ENCODE results near the gene ACOT13.
"Not testable (repeated sequence)": the region's sequence is repeated elsewhere in the genome, so short reads cannot be mapped to it uniquely, and the experiment has no call there.

The ACOT13 gene

DNA sequence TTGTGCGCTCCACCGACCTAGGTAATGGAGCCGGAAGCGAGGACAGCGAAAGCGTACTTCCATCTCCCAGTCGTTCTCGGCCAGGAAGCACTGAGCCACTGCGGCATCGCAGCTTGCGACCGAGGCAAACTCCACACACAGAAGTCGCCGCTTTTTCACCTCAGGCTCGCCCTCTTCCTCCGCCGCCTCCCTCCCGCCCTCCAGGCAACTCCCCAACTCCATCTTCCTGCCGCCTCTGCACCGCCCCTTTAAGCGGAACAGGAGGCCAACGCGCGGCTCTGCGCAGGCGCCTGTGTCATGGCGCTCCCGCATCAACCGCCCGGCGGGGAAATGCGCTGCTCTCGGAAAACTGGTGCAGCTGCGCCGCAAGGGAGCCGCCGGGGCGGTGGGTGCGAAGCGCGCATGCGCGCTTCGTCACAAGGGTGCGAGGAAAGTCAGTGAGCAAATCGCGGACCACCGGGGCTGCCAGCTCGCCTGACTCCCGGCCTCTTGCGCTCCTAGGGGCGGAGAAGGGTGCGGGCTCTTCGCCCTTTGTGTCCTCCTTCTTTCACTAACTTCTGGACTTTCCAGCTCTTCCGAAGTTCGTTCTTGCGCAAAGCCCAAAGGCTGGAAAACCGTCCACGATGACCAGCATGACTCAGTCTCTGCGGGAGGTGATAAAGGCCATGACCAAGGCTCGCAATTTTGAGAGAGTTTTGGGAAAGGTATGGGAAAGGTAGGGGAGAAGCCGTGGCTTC is at the start of gene ACOT13, which contains the start of gene TDP2:
Gene ACOT13, plus strand, starts transcription at position 437 of the 737 bp plus-strand sequence. Its CDS starts 187 bp downstream, at position 624.
Gene TDP2, minus strand, starts transcription at position 259 of the 737 bp plus-strand sequence. Its CDS starts 37 bp downstream, at position 222.
- peak; percentile 88 for DNase-seq (ENCODE audit: low read depth)

DNA sequence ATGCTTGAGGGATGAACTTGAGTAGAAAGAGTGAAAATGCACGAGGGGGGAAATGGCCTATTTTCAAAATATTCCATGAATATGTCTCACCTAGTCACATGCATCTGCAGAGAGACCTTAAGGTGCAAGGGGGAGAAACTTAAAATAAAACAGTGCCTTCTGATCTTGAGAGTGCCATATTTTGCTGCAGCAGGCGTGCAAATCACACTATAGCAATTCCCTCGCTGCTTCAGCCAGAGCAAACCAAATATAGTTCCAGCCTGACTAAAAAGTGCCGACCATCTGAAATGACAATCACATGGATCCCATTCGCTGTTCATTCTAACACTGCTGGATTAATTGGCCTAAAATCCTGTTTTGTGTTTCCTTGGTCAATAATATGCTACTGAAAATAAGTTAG is 47.2 kb upstream of the ACOT13 start:
- no peak for DNase-seq (ENCODE audit: low read depth)

DNA sequence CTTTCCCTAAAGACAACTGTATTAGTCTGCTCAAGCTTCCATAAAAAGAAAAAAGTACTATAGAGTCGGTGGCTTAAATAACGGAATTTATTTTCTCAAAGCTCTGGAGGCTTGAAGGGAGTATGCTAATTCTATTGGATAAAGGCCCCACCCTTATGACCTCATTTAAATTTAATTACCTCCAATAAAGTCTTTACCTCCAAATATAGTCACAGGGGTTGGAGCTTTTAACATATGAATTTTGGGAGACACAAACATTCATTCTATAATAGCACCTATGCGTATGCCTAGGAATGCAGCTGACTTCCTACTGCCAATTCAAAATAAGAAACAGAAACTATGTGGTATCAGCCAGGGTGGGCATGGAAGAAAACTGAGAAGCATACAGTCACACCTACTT is 46.2 kb upstream of the ACOT13 start:
- no peak for DNase-seq (ENCODE audit: low read depth)

DNA sequence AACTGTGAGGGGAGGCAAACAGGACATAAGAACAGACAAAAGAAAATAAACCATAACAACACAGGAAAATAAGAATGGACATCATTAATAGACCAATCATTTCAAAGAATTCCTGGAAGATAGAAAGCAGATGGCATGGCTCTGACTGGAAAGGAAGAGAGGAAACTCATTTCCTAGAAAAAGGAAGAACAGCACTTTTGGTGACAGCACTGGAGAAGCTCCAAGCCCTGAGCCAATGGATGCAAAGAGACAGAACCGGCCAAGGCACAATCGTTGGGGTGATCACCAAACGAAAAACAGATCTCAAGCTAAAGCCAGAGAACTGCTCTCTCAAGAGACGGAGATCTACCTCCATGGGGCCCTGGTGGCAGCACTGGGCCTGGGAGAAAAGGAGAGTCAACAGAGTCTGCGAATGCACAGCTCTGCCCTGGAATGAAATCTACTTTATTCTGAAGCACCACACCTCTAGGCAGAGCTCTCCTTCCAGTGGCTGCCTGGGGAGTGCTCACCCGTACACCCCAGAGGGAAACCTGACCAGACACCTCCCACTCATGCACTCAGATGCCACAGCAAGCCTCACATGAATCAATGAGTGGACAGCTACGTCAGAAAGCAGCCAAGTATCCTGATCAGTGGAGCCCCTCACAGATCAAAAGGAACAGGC is 45.1 kb upstream of the ACOT13 start:
- no peak for DNase-seq (ENCODE audit: low read depth)

DNA sequence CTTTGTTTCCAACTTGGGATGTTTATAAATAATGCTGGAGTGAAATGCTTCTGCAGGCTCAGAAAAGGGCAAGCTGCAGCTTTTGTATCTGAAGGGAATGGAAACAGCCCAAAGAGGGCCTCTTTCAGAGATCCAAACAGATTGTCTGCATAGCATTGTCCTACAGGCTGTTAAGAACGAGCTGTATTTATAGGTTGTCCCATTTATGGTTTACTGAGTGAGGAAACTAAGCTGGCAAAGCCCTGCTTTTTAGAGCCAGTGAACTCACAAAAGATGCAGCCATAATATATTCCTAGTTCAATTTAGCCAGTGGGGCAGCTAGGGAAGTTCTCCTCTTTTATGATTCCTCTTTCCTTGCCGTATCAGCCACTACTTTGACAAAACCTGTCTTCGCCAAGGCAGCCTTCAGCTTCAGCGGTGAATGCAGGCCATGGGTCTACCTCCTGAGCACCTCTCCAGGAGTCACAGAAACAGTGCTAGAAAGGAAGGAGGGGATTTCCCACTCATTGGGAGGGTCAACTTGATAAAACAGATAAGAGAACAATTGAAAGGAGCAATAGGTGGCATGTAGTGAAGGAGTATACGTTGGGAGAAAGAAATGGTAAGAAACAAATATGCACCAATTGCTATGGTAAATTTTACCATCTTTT is 35.9 kb upstream of the ACOT13 start:
- no peak for DNase-seq (ENCODE audit: low read depth)

DNA sequence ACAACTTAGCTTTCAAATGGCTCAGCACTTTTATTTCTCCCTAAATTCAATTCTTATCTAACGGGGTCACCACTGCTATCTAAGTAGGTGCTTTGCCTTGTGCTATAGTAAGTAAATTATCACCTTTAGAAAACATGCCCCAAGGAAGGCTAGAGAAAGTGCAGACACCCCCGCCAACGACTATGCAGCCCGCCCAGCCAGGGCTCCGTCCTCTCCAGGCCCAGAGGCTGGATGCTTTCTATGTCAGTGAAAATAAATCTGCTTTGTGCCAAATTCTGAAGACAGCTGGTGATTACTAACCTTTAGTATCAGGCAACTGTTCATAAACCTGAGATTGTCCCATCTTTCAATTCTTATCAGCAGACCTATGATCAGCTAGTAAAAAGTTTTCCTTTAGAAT is 35.2 kb upstream of the ACOT13 start:
- DNase-seq (ENCODE audit: low read depth) = no peak

DNA sequence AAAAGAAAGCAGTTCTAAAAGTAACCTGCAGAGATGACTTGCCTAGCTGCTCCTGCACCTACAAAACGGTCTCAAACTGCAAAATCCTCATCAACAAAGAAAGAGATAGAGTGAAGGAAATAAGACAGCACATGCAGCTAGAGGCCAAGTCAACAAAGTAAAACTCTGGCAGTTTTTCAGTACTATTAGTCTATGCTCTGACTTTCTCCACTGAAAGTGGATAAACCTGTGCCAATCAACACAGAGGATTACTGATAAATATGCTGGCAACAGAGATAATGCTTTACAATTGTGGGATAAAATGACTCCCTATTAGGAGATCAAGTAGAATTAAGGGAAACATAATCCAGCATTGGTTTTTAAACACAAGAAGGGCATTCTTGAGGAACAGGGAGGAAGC is 34.3 kb upstream of the ACOT13 start:
- DNase-seq (ENCODE audit: low read depth) = no peak

DNA sequence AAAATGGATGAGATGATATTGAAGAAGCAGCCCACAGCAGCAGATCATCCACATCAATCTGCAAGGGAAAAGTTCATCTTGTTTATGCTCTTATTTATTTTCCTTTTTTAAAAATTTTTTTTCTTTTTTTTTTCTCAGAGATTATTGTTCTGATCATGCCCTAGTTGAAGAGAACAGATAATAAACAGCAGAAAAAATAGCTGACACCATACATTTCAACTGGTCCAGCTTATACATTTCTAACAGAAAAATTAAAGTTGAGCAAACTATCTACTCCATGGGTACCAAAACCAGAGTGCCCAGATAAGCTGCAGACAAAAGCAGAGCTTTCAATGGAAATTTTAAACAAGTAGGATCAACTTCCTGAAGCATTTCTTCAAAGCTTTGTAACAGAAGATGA is 30.2 kb upstream of the ACOT13 start:
- DNase-seq (ENCODE audit: low read depth) = no peak

DNA sequence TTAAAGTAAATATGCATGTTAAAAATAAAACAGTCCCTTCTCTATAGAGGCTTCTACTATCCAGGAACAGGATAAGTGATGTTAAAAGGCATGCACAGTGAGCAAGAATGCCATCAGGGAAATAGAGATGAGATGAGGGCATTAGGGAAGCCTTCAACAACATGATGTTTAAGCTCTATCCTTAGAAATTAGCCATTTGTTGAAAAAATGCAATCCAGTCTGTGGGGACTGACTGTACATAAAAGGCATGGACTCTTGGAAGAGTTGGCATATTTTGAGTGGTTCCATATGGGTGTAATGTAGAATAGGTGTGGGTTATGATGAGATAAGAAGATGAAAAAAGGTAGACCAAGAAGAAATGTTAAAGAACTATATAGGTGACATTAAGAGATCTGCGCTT is 26.7 kb upstream of the ACOT13 start:
- DNase-seq (ENCODE audit: low read depth) = no peak

DNA sequence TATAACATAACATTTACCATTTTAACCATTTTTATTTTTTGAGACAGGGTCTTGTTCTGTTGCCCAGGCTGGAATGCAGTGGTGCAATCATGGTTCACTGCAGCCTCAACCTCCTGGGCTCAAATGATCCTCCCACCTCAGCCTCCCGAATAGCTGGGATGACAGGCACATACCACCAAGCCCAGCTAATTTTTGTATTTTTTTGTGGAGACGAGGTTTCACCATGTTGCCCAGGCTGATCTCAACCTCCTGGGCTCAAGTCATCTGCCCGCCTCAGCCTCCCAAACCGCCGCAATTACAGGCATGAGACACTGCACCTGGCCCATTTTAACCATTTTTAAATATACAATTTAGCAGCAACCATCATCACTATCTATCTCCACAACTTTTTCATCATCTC is 26.2 kb upstream of the ACOT13 start:
- DNase-seq (ENCODE audit: low read depth) = not testable (repeated sequence)

DNA sequence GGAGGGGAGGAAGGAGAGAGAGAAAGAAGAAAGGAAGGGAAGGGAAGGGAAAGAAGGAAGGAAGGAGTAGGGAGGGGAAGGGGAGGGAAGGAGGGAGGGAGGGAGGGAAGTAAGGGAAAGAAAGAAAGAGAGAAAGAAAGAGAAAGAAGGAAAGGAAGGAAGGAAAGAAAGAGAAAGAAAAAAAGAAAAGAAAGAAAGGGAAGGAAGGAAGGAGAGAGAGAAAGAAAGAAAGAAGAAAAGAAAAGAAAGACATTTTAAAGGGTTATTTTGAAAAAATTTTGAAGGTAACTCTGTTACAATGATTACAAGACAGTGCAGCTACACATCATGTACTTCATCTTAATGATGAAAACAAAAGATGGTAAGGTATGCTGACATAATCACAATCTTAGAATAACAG is 24.8 kb upstream of the ACOT13 start:
- DNase-seq (ENCODE audit: low read depth) = no peak

DNA sequence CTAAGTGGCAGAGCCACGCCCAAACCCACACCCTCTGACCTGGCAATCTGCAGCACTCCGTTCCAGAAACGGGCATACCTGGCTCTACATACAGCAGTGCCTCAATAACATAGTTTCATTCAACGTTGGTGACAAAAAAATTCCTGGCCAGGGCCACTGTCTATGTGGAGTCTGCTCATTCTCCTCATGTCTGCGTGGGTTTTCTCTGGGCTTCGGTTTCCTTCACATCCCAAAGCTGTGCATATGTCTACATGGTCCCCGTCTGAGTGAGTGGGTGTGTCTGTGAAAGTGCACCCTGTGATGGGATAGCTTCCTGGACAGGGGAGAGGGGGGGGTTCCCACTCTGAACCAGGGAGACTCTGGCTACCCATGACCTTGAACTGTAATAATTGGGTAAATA is 23.0 kb upstream of the ACOT13 start:
- DNase-seq (ENCODE audit: low read depth) = no peak

DNA sequence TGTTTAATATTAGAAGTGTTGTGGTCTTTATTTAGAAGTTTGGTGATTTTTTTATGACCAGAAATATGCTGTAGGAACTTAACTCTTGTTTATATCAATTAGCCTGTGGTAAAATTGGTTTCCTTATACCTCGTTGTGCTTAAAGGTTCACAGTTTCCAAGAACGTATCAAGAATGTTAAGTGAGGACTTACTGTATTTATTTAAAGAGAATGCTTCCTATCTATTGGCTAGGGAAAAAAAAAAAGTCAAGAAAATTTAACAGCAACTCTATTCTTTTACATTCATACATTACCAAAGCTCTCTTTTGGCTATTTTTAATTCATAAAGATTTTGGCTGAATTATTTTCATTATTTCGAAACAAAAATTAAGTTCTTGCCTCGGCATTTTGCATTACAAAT is 22.5 kb upstream of the ACOT13 start:
- DNase-seq (ENCODE audit: low read depth) = no peak

DNA sequence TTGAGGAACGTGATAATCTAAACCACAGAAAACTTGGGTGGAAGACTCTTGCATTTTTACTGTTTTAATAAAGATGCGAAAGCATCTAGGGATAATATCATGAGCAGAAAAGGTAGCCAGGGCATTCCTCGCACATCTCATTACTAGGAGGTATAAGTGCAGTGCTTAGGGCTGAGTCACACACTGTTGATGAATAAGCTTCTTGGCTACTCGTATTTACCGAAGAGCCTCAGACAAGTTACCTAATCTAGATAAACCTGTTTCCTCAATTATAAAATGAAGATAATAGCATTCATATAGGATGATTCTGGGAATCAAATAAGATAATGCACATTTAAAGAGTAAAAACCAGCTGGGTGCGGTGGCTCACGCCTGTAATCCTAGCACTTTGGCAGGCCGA is 20.1 kb upstream of the ACOT13 start:
- no peak for DNase-seq (ENCODE audit: low read depth)

DNA sequence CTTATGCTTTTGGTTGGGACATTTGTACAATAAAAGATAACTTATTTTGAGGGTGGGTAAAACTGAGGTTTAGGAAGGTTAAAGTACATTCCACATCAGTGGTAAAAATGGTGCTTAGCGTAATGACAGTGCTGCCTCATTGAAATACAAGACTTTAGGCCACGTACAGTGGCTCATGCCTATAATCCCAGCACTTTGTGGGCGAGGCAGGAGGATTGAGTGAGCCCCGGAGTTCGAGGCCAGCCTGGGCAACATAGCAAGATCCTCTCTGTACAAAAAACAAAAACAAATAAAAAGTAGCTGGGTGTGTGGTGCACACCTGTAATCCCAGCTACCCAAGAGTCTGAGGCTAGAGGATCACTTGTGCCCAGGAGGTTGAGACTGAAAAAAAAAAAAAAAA is 18.6 kb upstream of the ACOT13 start:
- no peak for DNase-seq (ENCODE audit: low read depth)

DNA sequence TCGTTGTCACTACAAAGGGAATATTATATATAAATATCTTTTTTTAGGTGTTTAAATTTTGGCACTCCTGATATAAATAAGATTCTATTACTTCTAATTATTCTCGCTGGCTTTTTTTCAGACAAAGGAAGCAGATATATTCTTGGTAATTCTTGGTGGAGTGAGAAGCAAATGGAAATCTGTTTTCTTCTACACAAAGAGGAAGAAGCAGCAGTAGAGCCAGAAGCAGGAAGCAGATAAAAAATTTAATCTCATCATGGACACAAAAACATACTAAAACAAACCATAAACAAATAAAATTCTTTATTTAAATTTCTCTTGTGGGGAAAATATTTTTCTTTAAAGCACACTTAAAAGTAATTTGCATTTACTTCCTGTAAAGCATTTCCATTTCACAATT is 17.2 kb upstream of the ACOT13 start:
- no peak for DNase-seq (ENCODE audit: low read depth)

DNA sequence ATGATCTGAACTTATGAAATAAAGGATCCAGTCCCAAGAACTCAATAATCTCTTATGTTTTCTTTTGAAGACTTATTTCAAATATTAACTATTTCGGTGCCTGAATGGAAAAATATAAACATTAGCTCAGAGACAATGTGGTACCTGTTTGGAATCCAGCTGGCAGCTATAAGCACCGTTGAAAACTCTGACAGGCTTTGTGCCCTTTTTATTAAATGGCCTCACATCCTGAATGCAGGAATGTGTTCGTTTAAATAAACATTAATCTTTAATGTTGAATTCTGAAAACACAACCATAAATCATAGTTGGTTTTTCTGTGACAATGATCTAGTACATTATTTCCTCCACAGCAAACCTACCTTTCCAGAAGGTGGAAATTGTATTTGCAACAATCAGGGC is 16.5 kb upstream of the ACOT13 start:
- DNase-seq (ENCODE audit: low read depth) = no peak

DNA sequence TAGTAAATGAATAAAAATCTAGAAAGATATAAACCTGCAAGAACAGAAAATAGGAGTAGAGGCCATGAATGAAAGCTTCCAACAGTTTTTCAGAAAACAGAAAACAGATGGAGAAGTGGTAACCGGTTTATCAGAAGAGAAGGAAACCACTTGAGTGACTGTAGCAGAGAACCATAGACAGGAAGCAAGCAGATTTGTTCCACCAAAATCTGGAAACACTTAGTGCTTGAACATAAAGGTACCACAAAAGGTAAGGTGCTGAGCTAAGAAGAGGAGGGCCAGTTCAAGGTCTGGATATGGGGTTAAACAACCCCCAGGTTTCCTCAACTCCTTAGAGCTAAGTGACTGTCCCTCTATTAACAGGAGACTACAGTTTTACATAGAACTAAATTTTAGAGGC is 11.7 kb upstream of the ACOT13 start:
- DNase-seq (ENCODE audit: low read depth) = no peak

DNA sequence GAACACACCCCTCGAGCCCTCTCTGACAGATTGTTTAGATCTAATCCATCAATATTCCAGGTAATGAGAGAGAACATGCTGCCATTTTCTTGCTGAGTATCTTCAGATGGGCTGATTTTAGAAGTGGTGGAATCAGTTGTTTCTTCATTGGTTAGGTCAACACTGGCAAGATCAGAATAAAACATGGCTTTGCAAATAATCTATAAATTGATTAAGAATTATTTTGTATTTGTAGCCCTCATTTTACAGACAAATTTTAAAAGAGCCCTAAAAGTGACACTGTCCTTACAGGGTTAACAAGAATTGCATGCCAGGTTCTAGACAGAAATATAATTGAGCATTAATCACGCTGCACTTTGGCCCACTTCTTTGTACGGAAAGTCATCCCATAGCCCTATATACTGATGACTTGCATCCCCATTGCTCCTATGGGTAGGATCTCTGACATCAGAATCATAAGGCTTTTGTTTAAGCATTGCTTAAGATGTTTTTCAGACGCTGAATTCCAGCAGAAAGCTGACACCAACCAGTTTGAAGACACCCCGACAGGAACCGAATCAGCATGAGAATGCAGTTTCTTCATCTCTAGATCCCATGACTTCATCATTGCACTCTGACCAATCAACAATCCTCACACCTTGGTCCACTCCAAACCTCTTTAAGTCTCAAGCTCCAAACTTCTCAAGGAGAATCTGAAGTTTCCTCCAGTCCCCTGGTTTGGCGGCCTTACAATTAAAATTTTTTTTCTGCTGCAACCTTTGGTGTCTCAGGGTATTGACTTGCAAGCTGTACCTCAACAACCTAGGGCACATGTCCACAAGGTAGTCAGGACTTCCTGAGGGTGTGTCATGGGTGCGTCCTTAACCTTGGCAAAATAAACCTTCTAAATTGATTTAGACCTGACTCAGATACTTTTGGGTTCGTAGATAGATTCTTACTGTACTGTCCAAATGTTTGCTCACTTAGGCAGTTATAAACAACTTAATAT is 8.0 kb upstream of the ACOT13 start:
- DNase-seq (ENCODE audit: low read depth) = no peak

DNA sequence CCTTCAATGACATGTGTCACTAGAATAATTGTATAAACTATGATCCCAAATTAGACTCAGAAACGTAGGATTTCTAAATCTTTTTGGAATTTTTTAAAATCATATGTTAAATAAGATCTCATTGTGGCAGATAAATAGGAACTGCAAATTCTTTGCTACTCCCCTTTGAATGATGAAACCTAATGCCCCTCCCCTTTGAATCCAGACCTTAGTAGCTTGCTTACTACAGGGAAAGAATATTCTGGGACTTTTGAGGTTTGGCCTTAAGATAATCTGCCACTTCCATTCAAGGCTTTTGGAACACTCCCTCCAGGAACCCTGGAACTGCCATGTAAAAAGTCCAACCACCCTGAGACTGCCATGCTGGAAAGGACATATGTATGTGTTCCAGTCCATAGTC is 7.3 kb upstream of the ACOT13 start:
- no peak for DNase-seq (ENCODE audit: low read depth)

DNA sequence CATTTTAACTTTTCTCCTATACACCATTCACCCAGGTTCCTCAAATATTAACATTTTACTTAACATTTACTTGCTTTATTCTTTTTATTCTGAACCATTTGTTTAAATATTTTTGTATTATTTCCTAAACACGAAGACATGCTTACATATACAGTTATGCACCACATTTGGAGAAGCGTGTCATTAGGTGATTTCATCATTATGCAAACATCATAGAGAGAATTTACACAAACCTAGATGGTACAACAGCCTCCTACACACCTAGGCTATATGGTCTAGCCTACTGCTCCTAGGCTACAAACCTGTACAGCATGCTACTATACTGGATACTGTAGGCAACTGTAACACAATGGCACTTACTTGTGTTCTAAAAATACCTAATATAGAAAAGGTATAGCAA is 6.8 kb upstream of the ACOT13 start:
- DNase-seq (ENCODE audit: low read depth) = no peak

DNA sequence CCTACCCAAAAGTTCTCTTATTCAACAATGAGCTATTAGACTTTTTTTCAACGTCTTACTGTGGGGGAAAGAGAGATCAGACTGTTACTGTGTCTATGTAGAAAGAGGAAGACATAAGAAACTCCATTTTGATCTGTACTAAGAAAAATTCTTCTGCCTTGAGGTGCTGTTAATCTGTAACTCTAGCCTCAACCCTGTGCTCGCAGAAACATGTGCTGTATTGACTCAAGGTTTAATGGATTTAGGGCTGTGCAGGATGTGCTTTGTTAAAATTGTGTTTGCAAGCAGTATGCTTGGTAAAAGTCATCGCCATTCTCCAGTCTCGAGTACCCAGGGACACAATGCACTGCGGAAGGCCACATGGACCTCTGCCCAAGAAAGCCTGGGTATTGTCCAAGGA is 5.1 kb upstream of the ACOT13 start:
- DNase-seq (ENCODE audit: low read depth) = not testable (repeated sequence)

Measured in stimulated activated CD8-positive, alpha-beta memory T cell treated with anti-CD3 and anti-CD28 coated beads, Interleukin-15, amount 100 ng/mL, for 1 hour (primary cell).